ENCODE measurements around the gene RAB27A. TPM values are rescaled to one million over a fixed set of nuclear protein-coding genes. Genes with fewer than 3 reads are reported as not detected.

The RAB27A gene
- total and polyA plus RNA-seq, 9 of the 15 experiments (the other 6 are each of a cell fraction or from before 2014, with no cell fraction given), result 31.5 to 171 (median 80.4) TPM

- TF ChIP-seq RBM39 (optimal IDR thresholded peaks at IDR 0.05; ENCODE audit: low read depth, low read length), result no peak
- TF ChIP-seq POLR2H (tag; IDR thresholded peaks at IDR 0.05; ENCODE audit: low read depth), result 0 out of 2 replicates have a peak, but pooled peaks have one; percentile 9
- 0 out of 2 replicates have a peak, but pooled peaks have one; percentile 4 for TF ChIP-seq ZNF175 (CRISPR knock-in tag; IDR thresholded peaks at IDR 0.05; ENCODE audit: low read depth)
- TF ChIP-seq THRB (CRISPR knock-in tag; conservative IDR thresholded peaks at IDR 0.05), result no peak
Observed at GRCh38 chr15:55238877-55239276, 50.7 kb downstream of the RAB27A start (continued).

- peak overlapping the region; percentile 93 for H3K27ac ChIP-seq (ENCODE audit: extremely low read depth, low read depth, low read length)
- H3K27me3 ChIP-seq (ENCODE audit: control insufficient read depth in 2 of 2, insufficient read depth in 2 of 2, low read length in 2 of 2), result no peaks in the 10 kb centered on the region
- no peaks in the 10 kb centered on the region for H3K9me3 ChIP-seq (replicated peaks; ENCODE audit: control insufficient read depth, insufficient read depth, low read depth, low read length)
- peak; percentile 62 to 87 (median 69) for DNase-seq (ENCODE audit: extremely low read depth in 1 of 4, low spot score in 3 of 4)
- in situ Hi-C loops (cut with MboI), result no loop called here
- peaks cover 90% of the 10 kb centered on the region for H3K79me2 ChIP-seq (ENCODE audit: control insufficient read depth, insufficient read depth, low read length)
- peak overlapping the region; percentile 57 for H2AFZ ChIP-seq (ENCODE audit: low read depth, low read length)
- WGBS (ENCODE audit: insufficient coverage, low coverage, missing lambda C conversion rate), result 3% methylated on average over 6 of the region's 6 CpGs
- H4K20me1 ChIP-seq (replicated peaks; ENCODE audit: control insufficient read depth, insufficient read depth, low read length), result no peaks in the 10 kb centered on the region
- BruUV-seq (replicated peaks), result TSS peak; percentile 93
- intact Hi-C loops (cut with micrococcal nuclease), result loop anchor here (1.0 to 5.0 kb wide), 3 partner anchors 41 to 170 kb away; partner anchors contain the start of genes CCPG1, PIERCE2 and RAB27A
- H3K4me1 ChIP-seq (replicated peaks in 1 of 2; ENCODE audit: control insufficient read depth in 2 of 2, insufficient read depth in 2 of 2, low read length in 2 of 2), result peaks cover 0 to 49% of the 10 kb centered on the region in 2 experiments; a peak in 3 of 5 replicates
- peak; percentile 67 for ATAC-seq
- POLR2A ChIA-PET, result interaction anchor here (0.9 to 2.8 kb wide), 5 partner anchors 8 to 42 kb away, joined by 3 to 11 read pairs (median 4); no protein-coding TSS in a partner anchor
- H3K9me1 ChIP-seq (ENCODE audit: control insufficient read depth, insufficient read depth, low read length), result no peaks in the 10 kb centered on the region
- H3K36me3 ChIP-seq (ENCODE audit: control insufficient read depth, insufficient read depth, low read length), result peaks cover 23% of the 10 kb centered on the region
- H3K4me2 ChIP-seq (ENCODE audit: insufficient read depth, low read length), result peak overlapping the region; percentile 88
- FAIRE-seq, result peak; percentile 81
- CTCF ChIA-PET (ENCODE audit: low intra/inter-chr PET ratio), result no interaction called here
- H3K9ac ChIP-seq (ENCODE audit: insufficient read depth in 1 of 2, low read depth in 2 of 2, low read length in 2 of 2), result peak overlapping the region; percentile 77 to 81; a peak in 3 of 4 replicates
- H3K4me3 ChIP-seq, result peak overlapping the region; percentile 39
- peak; percentile 86 for TF ChIP-seq NCOR1 (IDR thresholded peaks at IDR 0.05)
- TF ChIP-seq POLR2AphosphoS5 (IDR thresholded peaks at IDR 0.05; ENCODE audit: control insufficient read depth, insufficient read depth, low read depth, low read length), result peak; percentile 77; the same call in 1 of the 2 replicates
- peak; percentile 95 for TF ChIP-seq FOSL1 (tag; conservative IDR thresholded peaks at IDR 0.05)
- TF ChIP-seq RNF2 (IDR thresholded peaks at IDR 0.05), result peak; percentile 88
- TF ChIP-seq RHOXF2B (CRISPR knock-in tag; conservative IDR thresholded peaks at IDR 0.05), result no peak
- TF ChIP-seq UBTF (IDR thresholded peaks at IDR 0.05; ENCODE audit: borderline replicate concordance in 1 of 2, low read depth in 2 of 2, low read length in 2 of 2), result 0 out of 4 replicates have a peak, but pooled peaks of 1 of the 2 experiments have one; percentile 25
- TF ChIP-seq CEBPB (tag; IDR thresholded peaks at IDR 0.05), result peak; percentile 95
- TF ChIP-seq ATF4 (CRISPR knock-in tag; IDR thresholded peaks at IDR 0.05), result peak; percentile 79
- no peak for TF ChIP-seq DIDO1 (tag; IDR thresholded peaks at IDR 0.05; ENCODE audit: low read depth)
Observed at GRCh38 chr15:55237219-55238130, 52.1 kb downstream of the RAB27A start.
